GM12801 (cell line): ENCODE results near the gene PI4KA.

Experiments
- TF ChIP-seq, protein P1 (sequence below): IDR thresholded peaks from one replicate; pipeline ENCODE4 v1.5.1; 2011; ENCODE audit warnings: control low read depth; ENCODE audit not compliant: insufficient read length; ENCODE audit errors: extremely low read depth

Gene PI4KA

DNA sequence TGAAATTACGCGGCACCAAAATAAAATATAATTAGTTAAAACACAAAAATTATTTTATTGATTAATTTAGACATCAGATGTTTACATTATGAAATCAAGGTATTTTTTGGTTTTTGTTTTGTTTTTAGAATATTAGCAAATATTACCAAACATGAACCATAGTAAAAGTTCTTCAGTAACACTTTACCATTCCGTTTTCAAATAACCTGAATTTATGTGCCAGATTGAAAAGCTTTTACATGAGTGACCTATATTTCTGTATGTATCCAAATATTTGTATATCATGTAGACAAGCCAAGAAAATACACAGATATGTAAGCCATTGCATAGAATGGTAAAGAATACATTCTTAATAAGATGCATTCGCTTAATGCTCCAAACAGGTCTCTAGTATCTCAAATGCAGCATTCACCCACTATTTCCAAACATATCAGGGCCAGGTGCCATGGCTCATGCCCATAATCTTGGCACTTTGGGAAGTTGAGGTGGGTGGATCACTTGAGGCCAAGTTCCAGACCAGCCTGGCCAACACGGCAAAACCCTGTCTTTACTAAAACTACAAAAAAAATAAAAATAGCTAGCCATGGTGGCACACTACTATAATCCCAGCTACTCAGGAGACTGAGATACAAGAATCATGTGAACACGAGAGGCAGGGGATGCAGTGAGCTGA lies 187.1 kb downstream of the PI4KA start:
- TF ChIP-seq, protein P1, sequence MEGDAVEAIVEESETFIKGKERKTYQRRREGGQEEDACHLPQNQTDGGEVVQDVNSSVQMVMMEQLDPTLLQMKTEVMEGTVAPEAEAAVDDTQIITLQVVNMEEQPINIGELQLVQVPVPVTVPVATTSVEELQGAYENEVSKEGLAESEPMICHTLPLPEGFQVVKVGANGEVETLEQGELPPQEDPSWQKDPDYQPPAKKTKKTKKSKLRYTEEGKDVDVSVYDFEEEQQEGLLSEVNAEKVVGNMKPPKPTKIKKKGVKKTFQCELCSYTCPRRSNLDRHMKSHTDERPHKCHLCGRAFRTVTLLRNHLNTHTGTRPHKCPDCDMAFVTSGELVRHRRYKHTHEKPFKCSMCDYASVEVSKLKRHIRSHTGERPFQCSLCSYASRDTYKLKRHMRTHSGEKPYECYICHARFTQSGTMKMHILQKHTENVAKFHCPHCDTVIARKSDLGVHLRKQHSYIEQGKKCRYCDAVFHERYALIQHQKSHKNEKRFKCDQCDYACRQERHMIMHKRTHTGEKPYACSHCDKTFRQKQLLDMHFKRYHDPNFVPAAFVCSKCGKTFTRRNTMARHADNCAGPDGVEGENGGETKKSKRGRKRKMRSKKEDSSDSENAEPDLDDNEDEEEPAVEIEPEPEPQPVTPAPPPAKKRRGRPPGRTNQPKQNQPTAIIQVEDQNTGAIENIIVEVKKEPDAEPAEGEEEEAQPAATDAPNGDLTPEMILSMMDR: no peak

GRCh38 chr22:20666560-20666959 lies 192.1 kb downstream of the PI4KA start:
- TF ChIP-seq, protein P1: no peak

DNA sequence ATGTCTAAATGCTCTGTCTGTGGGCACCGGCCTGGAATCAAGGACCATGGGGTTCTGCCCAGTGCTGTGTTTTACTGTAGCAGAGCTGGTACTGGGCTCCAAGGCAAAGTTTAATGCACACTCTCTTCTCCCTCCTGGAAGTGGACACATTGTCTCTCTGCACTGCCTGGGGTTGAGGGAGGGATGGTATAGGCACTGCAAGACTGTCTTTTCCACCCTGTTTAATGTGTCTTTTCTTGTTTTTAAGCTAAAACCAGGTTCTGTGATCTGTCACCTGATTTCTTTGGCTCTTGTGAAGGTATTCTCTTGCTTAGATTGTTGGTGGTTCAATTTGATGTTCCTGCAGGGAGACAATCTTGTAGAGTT lies 194.0 kb downstream of the PI4KA start:
- TF ChIP-seq, protein P1: no peak

GRCh38 chr22:20663941-20664593 lies 194.5 kb downstream of the PI4KA start:
- TF ChIP-seq, protein P1: no peak

GRCh38 chr22:20663137-20663828 lies 195.3 kb downstream of the PI4KA start:
- TF ChIP-seq, protein P1: no peak

GRCh38 chr22:20661473-20661872 lies 197.1 kb downstream of the PI4KA start:
- TF ChIP-seq, protein P1: no peak

DNA sequence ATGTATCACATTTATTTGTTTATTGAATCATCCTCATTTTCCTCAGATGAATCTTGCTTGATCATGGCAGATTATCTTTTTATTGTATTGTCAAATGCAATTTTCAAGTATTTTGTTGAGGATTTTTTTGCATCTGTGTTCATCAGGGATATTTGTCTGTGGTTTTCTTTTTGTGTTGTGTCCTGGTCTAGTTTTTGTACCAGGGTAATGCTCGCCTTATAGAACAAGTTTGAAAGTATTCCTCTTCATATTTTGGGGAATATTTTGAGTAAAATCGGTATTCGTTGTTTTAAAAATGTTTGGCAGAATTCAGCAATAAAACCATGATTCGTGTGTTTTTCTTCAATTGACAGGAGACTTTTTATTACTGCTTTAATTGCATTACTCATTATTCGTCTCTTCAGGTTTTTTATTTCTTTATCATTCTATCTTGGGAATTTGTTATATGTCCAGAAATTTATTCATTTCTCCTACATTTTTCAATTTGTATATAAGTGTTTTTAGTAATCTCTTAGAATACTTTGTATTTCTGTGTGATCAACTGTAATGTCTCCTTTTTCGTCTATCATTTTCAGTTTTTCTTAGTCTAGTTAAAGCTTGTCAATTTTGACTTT lies 198.1 kb downstream of the PI4KA start:
- TF ChIP-seq, protein P1: no peak
